ENCODE data around the gene MMD.
"Not testable (repeated sequence)": the region's sequence is repeated elsewhere in the genome, so short reads cannot be mapped to it uniquely, and the experiment has no call there.

- not testable (repeated sequence) for TF ChIP-seq CTCF (conservative IDR thresholded peaks at IDR 0.05; ENCODE audit: low read length); EZH2phosphoT487 (IDR thresholded peaks at IDR 0.05; ENCODE audit: borderline replicate concordance)
These were observed 44.1 kb upstream of the MMD start for GRCh38 chr17:55465771-55466170.

All from Loucy (cell line).